ENCODE results near the gene B2M.
A peak's percentile ranks its signal among the peaks of the same experiment; 100 is the strongest.
"Not testable (repeated sequence)": the region's sequence is repeated elsewhere in the genome, so short reads cannot be mapped to it uniquely, and the experiment has no call there.

Gene B2M

DNA sequence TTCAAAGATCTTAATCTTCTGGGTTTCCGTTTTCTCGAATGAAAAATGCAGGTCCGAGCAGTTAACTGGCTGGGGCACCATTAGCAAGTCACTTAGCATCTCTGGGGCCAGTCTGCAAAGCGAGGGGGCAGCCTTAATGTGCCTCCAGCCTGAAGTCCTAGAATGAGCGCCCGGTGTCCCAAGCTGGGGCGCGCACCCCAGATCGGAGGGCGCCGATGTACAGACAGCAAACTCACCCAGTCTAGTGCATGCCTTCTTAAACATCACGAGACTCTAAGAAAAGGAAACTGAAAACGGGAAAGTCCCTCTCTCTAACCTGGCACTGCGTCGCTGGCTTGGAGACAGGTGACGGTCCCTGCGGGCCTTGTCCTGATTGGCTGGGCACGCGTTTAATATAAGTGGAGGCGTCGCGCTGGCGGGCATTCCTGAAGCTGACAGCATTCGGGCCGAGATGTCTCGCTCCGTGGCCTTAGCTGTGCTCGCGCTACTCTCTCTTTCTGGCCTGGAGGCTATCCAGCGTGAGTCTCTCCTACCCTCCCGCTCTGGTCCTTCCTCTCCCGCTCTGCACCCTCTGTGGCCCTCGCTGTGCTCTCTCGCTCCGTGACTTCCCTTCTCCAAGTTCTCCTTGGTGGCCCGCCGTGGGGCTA, at the start of gene B2M, which contains the start of gene PATL2:
B2M (plus strand) TSS at position 422 of the 647 bp plus-strand sequence; CDS start at position 452, 30 bp downstream.
PATL2 (minus strand) TSS at position 228 of the 647 bp plus-strand sequence. CDS start 34,833 bp downstream, outside the sequence.
- peak; percentile 86 for DNase-seq

DNA sequence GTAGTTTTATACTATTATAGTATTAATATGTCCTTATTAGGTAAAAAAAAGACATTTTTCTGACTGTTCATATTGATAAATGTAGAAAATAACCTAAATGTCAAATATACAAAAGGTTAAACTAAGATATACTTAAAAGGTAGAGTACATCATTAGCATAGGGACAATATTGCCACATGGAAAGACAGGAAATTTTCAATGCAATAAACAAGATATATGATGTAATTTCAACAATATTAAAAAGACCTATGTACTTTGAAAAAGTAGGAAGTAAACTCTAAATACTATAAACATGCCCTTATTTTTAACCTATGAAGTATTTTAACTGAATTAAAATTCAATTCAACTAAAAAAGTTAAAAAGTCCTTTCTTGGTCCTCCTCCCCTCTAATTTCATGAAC, 49.7 kb upstream of the B2M start:
- no peak for DNase-seq

DNA sequence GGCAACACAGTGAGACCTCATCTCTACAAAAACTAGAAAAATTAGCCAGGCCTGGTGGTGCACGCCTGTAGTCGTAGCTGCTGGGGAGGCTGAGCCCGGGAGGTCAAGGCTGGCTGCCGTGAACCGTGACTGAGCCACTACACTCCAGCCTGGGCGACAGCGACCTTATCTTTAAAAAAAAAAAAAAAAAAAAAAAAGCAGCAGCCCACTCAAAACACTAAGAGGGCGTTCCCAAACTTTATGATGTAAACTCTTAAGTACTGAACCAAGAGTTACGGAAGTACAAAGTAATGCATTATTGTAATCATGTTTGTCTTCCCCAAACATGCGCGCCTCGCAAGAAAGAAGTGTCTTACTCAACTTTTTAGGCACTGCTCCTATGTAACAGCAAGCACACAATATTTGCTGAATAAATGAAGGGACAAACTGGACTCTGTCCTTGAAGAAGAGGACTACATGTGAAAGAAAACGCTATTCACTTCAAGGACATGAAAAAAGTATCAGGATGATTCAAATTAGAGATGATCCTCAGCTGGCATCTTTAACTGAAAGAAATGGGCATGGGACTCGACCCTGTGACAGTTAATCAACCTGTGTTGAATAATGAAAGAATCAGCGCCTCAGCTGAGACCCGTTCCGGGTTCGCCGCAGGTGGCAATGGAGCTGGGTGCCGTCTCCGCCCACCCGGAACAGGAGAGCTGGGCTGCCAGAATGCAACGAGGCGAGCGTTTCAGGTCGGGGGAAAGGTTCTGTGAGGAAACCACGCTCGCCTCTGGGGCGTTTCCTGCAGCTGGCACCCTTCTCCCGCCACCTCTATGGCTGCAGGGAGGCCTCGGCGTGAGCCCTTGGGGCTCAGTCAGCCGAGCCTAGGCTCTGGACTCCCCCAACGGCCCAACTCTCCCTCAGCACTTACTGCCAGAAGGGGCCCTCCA, 48.6 kb upstream of the B2M start:
- DNase-seq: peak; percentile 30

DNA sequence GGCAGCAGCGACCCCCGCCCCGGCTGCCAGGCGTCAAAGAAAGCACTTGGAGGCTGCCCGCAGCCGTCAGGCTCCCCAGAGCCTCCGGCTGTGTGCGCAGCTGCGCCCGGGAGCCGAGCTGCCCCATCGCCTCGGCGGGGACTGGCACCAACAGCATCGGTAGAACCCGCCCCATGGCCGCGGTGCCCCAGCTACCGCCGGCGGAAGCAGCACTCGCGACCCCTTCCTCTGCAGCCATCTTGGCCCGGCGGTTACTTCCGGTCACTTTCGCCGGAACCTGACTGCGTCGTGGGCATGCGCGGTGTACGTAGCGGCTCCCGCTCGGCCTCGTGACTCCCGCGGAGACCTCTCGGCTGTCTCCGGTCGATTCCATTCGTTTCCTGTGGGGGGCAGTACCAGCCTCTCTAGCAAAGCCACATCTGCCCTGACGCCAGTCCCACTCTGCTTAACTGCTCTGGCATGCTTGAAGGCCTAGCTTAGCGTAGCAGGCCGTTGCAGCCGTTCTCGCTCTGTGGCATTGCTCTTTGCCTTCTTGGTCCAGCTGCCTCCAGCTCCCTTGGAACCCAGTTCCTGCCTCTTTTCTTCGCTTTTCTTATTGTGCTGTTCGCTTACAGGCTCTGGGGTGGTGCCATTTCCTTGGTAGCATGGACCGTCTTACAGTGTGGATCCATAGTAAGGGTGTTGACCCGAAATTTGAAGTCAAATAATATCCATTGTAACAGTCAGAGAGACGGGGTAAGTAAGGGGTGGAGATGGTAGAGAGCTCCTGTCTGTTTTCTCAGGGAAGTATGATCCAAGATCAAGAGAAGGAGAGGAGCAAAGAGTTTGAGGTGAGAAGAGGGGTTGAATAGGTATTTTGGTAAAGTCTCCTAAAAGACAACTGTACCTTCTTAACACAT, 47.7 kb upstream of the B2M start, which contains the start of gene SPG11:
SPG11 (minus strand) TSS at position 253 of the 899 bp plus-strand sequence; CDS start at position 238, 15 bp downstream.
- DNase-seq: peak; percentile 95

DNA sequence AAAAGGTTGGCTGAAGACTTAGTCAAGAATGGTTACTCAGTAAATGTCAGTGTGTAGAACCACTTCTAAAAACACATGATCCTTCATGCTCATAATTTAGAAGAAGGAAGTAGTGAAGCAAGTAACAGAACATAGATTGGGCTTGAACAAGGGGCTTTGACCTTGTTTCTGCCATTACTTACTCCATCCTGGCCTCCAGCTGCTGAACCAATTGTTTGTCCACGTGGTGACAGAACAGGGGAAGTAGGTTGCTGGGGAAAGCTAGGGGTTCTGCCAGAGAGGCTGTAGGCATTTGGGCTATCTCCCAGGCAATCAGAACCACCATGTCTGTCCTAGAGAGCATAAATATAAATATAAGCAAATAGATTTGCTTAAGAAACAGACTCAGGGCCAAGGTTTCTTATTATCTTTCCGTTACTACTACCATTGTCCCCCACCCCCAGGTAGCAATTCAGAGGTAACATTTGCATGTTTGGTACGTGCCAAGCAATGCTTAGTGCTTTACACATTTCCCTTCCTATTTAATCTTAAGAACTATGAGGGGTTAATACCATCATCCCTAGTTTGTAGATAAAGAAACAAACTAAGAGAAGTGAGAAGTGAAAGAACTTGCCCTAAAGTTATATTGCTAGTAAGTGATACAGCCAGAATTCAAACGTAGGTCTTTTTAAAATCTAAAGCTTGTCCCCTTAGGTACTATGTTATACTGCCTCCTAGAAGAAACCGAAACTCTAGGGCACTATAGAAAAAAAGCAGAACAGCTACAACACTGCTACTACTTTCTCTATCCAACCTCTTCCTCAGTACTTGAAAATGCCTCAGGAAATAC, 44.9 kb upstream of the B2M start:
- DNase-seq: no peak

DNA sequence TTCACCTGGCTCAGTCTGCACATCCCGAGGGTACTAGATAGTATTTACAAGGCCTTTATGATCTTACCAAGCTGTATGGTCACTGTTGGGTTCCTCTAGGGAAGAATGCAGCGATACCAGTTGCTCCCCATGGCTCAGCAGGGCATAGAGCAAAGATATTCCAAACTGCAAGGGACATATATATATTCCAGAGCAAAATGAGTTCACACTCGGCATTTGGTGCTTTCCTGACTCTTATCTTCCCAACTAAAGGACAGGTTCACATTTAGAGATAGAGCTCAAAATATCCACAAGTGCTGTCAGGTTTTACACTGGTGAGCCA, 44.3 kb upstream of the B2M start:
- DNase-seq: no peak

DNA sequence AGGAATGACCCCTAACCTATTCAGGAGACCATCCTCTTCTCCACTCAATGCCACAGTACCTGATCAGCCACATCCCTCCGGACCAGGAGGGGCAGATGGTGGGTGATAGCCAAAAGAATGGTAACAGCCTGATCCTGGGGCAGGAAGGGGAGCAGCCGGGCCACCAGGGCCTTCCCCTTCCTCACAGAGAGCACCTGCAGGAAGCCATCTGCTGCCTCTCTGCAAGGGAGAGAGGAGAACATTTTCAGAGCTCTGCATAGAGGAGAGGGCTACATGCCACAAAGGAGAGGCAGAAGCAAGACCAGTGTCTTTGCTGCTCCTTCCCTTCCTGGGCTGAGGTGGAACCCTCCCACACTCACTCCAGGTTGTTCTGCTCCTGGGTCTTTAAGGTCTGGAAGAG, 42.4 kb upstream of the B2M start:
- no peak for DNase-seq

DNA sequence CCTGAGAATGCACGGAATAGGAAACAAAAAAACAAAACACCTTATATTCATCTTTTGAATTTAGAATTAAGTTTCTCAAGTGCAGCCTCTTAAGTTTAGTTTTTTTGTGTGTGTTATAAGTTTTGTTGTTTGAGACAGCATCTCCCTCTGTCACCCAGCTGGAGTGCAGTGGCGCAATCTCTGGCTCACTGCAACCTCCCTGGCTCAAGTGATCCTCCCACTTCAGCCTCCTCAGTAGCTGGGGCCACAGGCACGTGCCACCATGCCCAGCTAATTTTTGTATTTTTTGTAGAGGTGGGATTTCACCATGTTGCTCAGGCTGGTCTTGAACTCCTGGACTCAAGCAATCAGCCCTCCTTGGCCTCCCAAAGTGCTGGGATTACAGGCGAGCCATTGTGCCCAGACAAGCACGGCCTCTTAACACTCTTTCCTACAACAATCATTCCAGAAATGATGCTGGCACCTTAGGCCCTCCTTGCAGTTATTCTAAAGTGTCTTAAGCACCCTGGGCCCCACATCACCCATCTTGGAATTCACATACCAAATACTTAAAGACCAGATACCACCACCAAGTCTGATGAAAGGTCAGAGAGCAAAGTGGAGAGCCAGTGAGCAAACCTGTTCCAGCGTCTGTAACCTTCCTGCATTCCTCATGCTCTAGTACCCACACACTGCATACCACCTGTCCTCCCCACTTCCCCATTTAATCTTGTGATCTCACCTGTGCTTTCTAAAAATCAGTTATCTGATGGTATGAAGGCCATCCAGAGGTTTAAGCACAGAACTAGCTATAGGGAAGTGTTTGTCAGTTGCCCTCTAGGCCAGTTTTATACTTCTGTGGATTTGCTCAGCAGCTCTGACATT, 41.0 kb upstream of the B2M start:
- no peak for DNase-seq

DNA sequence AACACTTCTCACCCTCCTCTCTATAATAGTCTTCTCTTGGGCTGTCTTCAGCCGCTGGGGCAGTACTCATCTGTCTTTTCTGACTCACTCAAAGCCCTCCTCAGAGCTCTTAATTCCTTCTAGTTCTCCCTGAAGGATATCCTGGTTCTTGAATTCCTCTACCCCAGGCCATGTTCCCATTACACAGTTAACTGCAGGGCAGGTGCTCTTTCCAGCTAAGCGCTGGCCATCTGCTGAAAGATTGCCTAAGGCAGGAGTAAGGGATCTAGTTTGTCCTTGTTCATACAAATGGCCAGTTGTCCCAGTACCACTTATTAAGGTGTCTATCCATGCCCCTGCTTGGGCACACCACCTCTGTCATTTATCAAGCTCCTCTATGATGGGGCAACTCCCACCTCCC, 37.7 kb upstream of the B2M start:
- no peak for DNase-seq

DNA sequence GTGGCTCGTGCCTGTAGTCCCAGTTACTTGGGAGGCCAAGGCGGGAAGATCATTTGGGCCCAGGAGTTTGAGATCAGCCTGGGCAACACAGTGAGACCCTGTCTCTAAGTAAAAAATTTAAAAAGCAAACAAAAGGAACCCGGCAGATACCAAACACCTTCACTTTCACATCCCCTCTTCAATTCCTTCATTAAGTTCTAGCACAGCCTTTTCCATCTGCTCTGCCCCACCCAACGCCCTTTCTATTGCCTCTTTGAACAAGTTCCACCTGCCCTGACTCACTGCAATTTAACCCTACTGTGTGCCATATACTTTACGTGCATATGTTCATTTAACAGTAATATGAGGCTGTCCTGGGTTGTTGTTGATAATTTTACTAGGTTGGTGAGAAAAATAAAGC, 35.4 kb upstream of the B2M start:
- no peak for DNase-seq

DNA sequence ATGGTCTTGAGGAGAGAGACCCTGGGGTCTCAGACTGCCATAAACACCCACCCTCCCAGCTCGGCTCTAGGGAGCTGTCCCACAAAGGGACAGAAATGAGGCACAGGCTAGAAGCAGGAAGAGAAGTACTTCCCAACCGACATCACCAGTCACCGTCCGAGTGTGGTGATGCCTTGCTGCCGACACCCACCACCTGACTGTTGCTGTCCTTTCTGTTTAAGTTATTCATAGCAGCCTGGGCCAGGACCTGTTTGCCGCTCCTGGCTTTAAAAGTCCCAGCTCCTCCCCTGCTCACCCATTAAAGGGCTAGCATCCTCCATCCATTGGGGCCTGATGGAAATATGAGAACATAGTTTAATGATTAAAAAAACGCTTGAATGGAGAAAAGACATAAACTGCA, 34.6 kb upstream of the B2M start:
- no peak for DNase-seq

DNA sequence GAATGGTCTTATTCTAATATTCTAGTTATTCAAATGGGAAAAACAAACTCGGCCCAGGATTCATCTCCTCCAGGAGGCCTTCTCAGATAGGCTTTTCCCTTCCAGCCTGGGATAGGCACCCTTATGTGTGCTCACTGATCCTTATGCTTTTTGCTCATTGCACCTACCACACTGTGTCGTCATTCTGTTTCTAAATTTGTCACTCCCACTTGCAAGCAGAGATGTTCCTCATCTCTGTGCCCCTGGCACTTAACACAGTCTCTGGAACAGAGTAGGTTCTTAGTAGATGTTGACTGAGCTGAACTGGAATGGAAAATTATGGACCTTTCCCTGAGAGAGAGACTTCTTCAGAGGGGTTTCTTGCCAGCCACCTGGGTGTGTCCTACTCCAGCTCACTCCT, 29.1 kb upstream of the B2M start:
- no peak for DNase-seq

DNA sequence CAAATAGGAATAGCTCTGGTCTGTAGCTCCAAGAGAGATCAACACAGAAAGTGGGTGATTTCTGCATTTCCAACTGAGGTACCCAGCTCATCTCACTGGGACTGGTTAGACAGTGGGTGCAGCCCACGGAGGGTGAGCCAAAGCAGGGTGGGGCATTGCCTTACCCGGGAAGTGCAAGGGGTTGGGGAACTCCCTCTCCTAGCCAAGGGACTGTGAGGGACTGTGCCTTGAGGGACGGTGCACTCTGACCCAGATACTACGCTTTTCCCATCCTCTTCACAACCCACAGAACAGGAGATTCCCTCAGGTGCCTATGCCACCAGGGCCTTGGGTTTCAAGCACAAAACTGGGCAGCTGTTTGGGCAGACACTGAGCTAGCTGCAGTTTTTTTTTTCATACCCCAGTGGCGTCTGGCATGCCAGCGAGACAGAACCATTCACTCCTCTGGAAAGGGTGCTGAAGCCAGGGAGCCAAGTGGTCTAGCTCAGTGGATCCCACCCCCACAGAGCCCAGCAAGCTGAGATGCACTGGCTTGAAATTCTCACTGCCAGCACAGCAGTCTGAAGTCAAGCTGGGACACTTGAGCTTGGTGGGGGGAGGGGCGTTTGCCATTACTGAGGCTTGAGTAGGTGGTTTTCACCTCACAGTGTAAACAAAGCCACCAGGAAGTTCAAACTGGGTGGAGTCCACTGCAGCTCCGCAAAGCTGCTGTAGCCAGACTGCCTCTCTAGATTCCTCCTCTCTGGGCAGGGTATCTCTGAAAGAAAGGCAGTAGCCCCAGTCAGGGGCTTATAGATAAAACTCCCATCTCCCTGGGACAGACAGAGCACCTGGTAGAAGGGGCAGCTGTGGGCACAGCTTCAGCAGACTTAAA, 28.3 kb upstream of the B2M start:
- DNase-seq: peak; percentile 5

DNA sequence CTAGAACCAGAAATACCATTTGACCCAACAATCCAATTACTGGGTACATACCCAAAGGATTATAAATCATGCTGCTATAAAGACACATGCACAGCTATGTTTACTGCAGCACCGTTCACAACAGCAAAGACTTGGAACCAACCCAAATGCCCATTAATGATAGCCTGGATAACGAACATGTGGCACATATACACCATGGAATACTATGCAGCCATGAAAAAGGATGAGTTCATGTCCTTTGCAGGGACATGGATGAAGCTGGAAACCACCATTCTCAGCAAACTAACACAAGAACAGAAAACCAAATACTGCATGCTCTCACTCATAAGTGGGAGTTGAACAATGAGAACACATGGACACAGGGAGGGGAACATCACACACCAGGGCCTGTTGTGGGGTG, 22.0 kb upstream of the B2M start:
- not testable (repeated sequence) for DNase-seq

DNA sequence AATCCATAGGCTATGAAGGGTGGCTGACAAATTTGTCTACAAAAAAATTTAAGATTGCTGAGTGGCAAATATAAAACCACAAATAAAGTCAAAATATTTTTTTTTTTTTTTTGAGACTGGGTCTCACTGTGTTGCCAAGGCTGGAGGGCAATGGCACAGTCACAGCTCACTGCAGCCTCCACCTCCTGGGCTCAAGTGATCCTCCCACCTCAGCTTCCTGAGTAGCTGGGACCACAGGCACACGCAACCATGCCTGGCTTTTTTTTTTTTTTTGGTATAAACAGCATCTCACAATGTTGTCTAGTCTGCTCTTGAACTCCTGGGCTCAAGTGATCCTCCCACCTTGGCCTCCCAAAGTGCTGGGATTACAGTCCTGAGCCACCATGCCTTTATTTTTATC, 21.1 kb upstream of the B2M start:
- not testable (repeated sequence) for DNase-seq

DNA sequence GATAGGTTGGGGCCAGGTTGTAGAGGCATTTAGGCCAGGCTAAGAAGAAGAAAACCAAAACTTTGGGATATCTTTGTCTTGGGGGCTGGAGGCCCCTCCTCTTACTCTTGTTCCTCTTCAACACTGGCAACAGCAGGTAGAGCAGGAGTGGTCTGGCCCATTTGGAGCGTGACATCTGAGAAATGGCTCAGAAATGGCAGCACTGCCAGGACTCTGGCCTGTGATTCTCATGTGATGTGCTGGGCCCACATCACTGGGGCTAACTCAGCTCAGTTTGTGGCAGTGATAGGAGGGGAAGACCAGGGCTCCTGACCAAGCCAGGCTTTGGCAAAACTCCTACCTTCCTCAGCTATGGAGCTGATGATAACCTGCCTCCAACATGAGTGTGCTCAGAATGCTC, 18.7 kb upstream of the B2M start:
- no peak for DNase-seq

DNA sequence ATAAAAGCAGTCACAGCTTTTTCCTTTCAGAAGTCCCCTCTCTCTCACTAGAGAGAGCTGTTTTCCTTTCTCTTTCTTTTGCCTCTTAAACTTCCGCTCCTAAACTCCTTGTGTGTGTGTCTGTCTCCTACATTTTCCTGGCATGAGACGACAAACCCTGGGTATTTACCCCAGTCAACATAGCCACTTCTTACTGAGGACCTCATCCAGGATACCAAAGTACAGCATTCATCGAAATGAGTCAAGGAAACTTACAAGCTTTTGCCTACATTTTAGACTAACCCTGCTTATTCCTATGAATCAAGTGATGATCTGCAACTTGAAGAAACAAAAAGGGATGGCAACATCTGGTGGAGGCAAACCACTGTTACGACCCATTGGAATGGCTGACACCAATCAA, 16.9 kb upstream of the B2M start:
- no peak for DNase-seq

DNA sequence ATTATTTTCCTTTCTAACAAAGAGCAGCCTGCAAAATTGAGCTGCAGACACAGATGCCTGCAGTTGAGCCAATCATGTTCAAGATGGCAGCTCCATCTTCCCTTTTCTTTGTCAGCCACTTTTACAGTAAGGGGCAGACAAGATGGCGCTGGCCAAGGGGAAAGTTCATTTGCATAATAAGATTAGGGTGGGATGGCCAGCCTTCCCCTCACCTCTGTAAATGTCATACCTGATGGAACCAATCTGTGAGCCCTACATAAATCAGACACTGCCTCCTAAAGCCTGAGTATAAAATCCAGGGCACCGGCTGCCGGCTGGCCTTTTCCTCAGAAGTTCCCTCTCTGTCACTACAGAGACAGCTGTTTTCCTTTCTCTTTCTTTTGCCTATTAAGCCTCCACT, 16.0 kb upstream of the B2M start:
- no peak for DNase-seq

DNA sequence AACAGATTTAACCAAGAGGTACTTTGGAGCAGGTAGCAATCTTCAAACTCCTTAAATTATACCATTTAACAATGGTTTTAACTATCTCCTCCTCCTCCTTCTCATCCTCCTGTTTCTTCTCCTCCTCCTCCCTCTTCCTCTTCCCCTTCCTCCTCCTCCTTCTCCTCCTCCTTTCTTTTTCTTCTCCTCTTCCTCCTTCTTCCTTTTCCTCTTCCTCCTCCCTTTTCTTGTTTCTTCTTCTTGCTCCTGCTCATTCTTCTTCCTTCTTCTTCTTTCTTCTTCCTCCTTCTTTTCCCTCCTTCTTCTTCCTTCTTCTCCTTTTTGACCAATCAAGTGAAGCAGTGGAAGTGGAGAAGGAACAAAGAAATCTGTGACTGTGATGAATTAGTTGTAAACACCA, 14.3 kb upstream of the B2M start:
- DNase-seq: no peak

DNA sequence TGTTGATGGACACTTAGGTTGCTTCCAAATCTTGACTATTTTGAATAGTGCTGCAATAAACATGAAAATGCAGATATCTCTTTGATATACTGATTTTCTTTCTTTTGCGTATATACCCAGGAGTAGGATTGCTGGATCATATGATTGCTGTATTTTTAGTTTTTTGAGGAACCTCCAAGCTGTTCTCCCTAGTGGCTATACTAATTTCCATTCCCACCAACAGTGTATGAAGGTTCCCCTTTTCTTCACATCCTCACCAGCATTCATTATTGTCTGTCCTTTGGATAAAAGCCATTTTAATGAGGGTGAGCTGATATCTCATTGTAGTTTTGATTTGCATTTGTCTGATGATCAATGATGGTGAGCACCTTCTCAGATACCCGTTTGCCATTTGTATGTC, 12.7 kb upstream of the B2M start:
- DNase-seq: no peak

Measured in SHP77 treated with DMSO at 0.1 percent for 48 hours (cell line).